PC-9 (cell line): ENCODE measurements around the gene ZNF598.

ENCODE experiments used
- CTCF ChIP-seq: fragments of 200-600 bp; sonication (generic); conservative IDR thresholded peaks from 2 replicates; pipeline ENCODE4 v1.6.1; 2017; ENCODE audit warnings: mixed run types, antibody characterized with exemption, mild to moderate bottlenecking, moderate library complexity
- EZH2 ChIP-seq: fragments of 200-600 bp; sonication (generic); IDR thresholded peaks from 2 replicates; pipeline ENCODE4 v1.8.0; 2017; ENCODE audit warnings: antibody characterized with exemption, low read depth

GRCh38 chr16:1965396-1966001 is 44.1 kb downstream of the ZNF598 start:
- TF ChIP-seq CTCF = no peak
- TF ChIP-seq EZH2 = no peak
